PFSK-1 (cell line): ENCODE measurements around the gene PDLIM1.

Experiments
- FOXP2 ChIP-seq: optimal IDR thresholded peaks from 2 replicates; pipeline ENCODE3; 2011; ENCODE audit warnings: borderline replicate concordance, control low read depth, inconsistent platforms; ENCODE audit not compliant: insufficient read depth; ENCODE audit errors: extremely low read length, extremely low read depth
- POLR2AphosphoS5 ChIP-seq: IDR thresholded peaks from 2 replicates; pipeline ENCODE4 v1.6.1; 2012; ENCODE audit warnings: low read depth, mild to moderate bottlenecking, control low read depth, low read length, moderate library complexity
- REST ChIP-seq, 2 experiments: IDR thresholded peaks; 2 replicates each; pipeline versions ENCODE4 v1.6.1 to v1.8.0; 2011 to 2012; ENCODE audit warnings: low read depth in 2 of 2, low read length in 2 of 2, control low read depth in 1 of 2, inconsistent platforms in 1 of 2, mild to moderate bottlenecking in 1 of 2, moderate library complexity in 1 of 2; ENCODE audit not compliant: insufficient read depth in 1 of 2
- SIN3A ChIP-seq: IDR thresholded peaks from 2 replicates; pipeline ENCODE4 v1.6.1; 2012; ENCODE audit warnings: mild to moderate bottlenecking, low read length, moderate library complexity, borderline replicate concordance; ENCODE audit not compliant: insufficient read depth
- TAF1 ChIP-seq: IDR thresholded peaks from 2 replicates; pipeline ENCODE4 v1.6.1; 2012; ENCODE audit warnings: low read length, control low read depth, borderline replicate concordance; ENCODE audit not compliant: insufficient read depth

The PDLIM1 gene

GRCh38 chr10:95242581-95243317 is 48.1 kb downstream of the PDLIM1 start:
- TF ChIP-seq POLR2AphosphoS5 (no peak), TAF1 (no peak), FOXP2 (no peak), SIN3A (no peak), REST (IDR thresholded peaks at IDR 0.05; ENCODE audit: insufficient read depth in 1 of 2, low read depth in 2 of 2, low read length in 2 of 2) (no peak)

GRCh38 chr10:95241533-95241932 is 49.3 kb downstream of the PDLIM1 start:
- TF ChIP-seq TAF1 (no peak), REST (IDR thresholded peaks at IDR 0.05; ENCODE audit: insufficient read depth in 1 of 2, low read depth in 2 of 2, low read length in 2 of 2) (no peak), FOXP2 (no peak), POLR2AphosphoS5 (no peak), SIN3A (no peak)

GRCh38 chr10:95240811-95241210 is 50.0 kb downstream of the PDLIM1 start:
- TF ChIP-seq REST (IDR thresholded peaks at IDR 0.05; ENCODE audit: insufficient read depth in 1 of 2, low read depth in 2 of 2, low read length in 2 of 2) (no peak), POLR2AphosphoS5 (no peak), TAF1 (no peak), FOXP2 (no peak), SIN3A (no peak)

DNA sequence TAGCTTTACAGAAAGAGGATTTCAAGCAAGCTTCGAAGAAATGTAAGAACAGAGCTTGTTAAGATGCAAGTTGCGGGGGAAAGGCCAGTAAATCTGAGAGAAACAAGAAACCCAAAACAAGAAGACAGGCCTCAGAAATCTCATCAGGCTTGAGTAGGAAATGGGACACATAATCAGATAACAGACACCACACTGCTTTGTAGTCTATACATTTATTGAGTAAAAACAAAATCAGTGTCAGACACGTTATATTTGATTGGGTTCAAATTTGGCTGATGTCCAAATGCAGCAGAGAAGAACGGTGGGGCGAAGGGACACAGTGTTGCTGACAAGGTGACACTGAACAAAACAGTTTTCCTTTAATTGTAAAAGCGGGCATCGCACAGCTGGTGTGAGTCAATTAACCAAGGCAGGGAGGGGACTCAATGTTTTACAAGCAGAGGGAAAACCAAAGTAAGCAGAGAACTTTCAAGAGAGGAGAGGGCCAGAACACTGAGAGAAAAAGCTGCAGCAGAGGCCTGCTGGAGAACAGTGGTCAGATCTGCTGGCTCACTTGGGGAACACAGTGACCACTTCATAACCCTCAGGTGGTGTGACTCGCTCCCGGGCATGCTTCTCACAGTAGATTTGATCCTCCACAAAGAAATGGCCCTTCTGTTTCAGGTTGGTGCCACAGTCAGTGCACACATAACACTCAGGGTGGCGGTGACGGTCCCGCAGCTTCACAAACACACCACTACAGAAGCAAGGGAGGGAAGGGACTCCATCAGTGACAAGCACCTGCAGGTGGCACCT is 53.2 kb downstream of the PDLIM1 start:
- TF ChIP-seq POLR2AphosphoS5, result no peak
- TF ChIP-seq TAF1, result no peak
- TF ChIP-seq FOXP2, result no peak
- TF ChIP-seq REST (IDR thresholded peaks at IDR 0.05; ENCODE audit: insufficient read depth in 1 of 2, low read depth in 2 of 2, low read length in 2 of 2), result no peak
- no peak for TF ChIP-seq SIN3A
